ENCODE measurements around the gene ITGB8.

GRCh38 chr7:20288036-20288435 is 42.7 kb upstream of the ITGB8 start:
- TF ChIP-seq CTCF (conservative IDR thresholded peaks at IDR 0.05; ENCODE audit: low read depth, low read length) (no peak), EZH2phosphoT487 (IDR thresholded peaks at IDR 0.05; ENCODE audit: borderline replicate concordance, low read length) (no peak), EZH2 (IDR thresholded peaks at IDR 0.05; ENCODE audit: low read length, unreplicated experiment) (no peak)
